ENCODE data around the gene NBAS.

DNA sequence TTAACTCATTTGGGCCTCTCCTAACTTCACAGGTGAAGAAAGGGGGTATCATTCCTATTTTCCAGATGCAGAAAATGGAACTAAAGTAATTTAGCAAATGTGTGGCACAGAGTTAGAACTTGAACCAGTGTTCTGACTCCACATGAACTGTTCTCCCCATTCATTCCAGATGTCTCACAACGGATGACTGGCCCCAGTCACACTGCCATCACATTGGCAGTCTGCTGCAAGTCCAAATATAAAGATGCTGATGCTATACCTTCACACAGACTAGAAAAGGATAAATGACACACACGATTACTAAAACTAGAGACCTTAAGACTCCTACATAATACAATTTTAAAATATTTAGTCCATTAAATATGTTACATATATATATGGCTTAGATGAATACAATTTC lies 195.7 kb downstream of the NBAS start:
- TF ChIP-seq, protein P1, sequence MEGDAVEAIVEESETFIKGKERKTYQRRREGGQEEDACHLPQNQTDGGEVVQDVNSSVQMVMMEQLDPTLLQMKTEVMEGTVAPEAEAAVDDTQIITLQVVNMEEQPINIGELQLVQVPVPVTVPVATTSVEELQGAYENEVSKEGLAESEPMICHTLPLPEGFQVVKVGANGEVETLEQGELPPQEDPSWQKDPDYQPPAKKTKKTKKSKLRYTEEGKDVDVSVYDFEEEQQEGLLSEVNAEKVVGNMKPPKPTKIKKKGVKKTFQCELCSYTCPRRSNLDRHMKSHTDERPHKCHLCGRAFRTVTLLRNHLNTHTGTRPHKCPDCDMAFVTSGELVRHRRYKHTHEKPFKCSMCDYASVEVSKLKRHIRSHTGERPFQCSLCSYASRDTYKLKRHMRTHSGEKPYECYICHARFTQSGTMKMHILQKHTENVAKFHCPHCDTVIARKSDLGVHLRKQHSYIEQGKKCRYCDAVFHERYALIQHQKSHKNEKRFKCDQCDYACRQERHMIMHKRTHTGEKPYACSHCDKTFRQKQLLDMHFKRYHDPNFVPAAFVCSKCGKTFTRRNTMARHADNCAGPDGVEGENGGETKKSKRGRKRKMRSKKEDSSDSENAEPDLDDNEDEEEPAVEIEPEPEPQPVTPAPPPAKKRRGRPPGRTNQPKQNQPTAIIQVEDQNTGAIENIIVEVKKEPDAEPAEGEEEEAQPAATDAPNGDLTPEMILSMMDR (IDR thresholded peaks at IDR 0.05): no peak
- TF ChIP-seq MXI1 (IDR thresholded peaks at IDR 0.05; ENCODE audit: low read depth, low read length) (no peak), EP300 (IDR thresholded peaks at IDR 0.05; ENCODE audit: borderline replicate concordance in 1 of 2, low read depth in 1 of 2, low read length in 1 of 2) (no peak), YY1 (IDR thresholded peaks at IDR 0.05; ENCODE audit: low read depth) (no peak), FOXM1 (IDR thresholded peaks at IDR 0.05; ENCODE audit: low read depth) (no peak), RXRA (IDR thresholded peaks at IDR 0.05; ENCODE audit: borderline replicate concordance, low read depth) (no peak), JUND (IDR thresholded peaks at IDR 0.05) (no peak), CHD2 (IDR thresholded peaks at IDR 0.05; ENCODE audit: low read length, partially characterized antibody) (no peak), POLR2AphosphoS5 (IDR thresholded peaks at IDR 0.05; ENCODE audit: low read depth, low read length) (no peak)
- TF ChIP-seq, protein P2, sequence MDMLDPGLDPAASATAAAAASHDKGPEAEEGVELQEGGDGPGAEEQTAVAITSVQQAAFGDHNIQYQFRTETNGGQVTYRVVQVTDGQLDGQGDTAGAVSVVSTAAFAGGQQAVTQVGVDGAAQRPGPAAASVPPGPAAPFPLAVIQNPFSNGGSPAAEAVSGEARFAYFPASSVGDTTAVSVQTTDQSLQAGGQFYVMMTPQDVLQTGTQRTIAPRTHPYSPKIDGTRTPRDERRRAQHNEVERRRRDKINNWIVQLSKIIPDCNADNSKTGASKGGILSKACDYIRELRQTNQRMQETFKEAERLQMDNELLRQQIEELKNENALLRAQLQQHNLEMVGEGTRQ (IDR thresholded peaks at IDR 0.05; ENCODE audit: borderline replicate concordance, low read depth, low read length): no peak

All from SK-N-SH (cell line).